Omental fat pad (tissue), 4 donors: ENCODE data around the gene USP9X. TPM values are rescaled to one million over a fixed set of nuclear protein-coding genes. Genes with fewer than 3 reads are reported as not detected.

ENCODE experiments used
- ATAC-seq: fragments of 150-250 bp; one replicate; pipeline ENCODE4 v1.9.1; 2016; ENCODE audit warnings: mild to moderate bottlenecking, moderate library complexity; ENCODE audit not compliant: low FRiP score
- DNase-seq: peaks from one replicate; pipeline ENCODE4 v3.0.0-alpha.2; 2019; ENCODE audit warnings: low spot score
- total RNA-seq, 4 donors: library from RNA; depleted of rRNA; stranded (reverse); fragments of >200 nt; gene quantifications; one replicate each; pipeline ENCODE4 v1.1.0, GENCODE V29; 2016
- TF ChIP-seq, protein P1 (sequence below), 3 donors: fragments of 450-650 bp; IDR thresholded peaks; one replicate each; pipeline ENCODE4 v1.5.1; 2016 to 2017; ENCODE audit warnings: antibody characterized with exemption in 3 of 3, mild to moderate bottlenecking in 3 of 3, moderate library complexity in 2 of 3

Gene USP9X
- total RNA-seq, 4 donors from 2014 or later: 72.4 to 160 (median 129) TPM

DNA sequence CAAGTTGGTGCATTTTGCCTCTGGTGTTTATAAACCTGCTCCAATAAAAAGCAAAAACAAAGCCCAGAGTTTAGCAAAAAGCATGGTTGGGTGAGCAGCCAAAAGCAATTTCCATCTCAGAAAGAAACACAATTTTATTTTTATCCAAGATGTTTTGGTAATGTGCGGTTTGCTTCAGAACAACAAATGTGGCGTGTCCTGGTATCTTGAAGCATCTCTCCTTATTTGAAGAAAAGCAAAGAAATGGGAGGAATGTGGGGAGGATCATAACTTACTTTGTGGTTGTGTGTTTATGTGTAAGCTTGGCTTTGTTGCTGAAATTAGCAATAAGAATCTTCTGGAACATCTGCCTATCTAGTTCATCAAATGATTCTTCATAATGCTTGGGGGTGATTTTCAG, 160.4 kb downstream of the USP9X start:
- DNase-seq (no peak), ATAC-seq (no peak)
- TF ChIP-seq, protein P1, sequence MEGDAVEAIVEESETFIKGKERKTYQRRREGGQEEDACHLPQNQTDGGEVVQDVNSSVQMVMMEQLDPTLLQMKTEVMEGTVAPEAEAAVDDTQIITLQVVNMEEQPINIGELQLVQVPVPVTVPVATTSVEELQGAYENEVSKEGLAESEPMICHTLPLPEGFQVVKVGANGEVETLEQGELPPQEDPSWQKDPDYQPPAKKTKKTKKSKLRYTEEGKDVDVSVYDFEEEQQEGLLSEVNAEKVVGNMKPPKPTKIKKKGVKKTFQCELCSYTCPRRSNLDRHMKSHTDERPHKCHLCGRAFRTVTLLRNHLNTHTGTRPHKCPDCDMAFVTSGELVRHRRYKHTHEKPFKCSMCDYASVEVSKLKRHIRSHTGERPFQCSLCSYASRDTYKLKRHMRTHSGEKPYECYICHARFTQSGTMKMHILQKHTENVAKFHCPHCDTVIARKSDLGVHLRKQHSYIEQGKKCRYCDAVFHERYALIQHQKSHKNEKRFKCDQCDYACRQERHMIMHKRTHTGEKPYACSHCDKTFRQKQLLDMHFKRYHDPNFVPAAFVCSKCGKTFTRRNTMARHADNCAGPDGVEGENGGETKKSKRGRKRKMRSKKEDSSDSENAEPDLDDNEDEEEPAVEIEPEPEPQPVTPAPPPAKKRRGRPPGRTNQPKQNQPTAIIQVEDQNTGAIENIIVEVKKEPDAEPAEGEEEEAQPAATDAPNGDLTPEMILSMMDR (IDR thresholded peaks at IDR 0.05): no peak

DNA sequence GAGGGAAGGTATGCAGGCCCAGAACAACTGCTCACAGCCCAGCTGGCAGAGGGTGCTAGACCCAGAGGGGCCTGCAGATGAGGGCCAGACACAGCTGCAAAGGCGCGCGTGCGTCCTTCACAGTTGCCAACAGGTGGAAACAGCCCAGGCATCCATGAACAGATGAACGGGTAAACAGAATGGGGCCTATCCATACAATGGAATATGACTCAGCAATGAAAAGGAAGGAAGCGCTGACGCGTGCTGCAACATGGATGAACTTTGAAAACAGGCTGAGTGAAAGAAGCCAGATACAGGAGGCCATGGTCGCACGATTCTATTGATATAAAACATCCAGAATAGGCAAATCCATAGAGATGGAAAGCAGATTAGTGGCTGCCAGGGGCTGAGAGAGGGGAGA, 165.6 kb downstream of the USP9X start:
- no peak for DNase-seq
- ATAC-seq: no peak
- TF ChIP-seq, protein P1 (IDR thresholded peaks at IDR 0.05): no peak

DNA sequence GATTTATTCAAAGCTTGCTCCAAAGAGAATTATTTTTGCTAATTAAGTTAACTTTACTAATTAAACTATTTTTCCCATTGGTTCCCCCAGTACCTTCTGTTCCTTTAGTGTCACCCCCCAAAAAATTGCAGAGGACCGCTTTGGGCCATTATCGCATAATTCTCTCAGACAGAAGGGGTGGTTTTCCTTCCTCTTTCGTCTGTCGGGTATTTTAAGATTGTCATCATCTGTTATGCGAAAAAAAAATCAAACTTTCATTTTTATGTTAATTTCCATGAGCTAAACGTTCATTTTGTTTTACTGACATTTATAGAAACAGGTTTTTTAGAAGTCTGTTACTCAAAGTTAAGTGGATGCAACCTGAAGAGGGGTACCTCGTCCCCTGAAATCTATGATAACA, 172.6 kb downstream of the USP9X start:
- TF ChIP-seq, protein P1 (IDR thresholded peaks at IDR 0.05): no peak
- DNase-seq: no peak
- ATAC-seq: no peak

DNA sequence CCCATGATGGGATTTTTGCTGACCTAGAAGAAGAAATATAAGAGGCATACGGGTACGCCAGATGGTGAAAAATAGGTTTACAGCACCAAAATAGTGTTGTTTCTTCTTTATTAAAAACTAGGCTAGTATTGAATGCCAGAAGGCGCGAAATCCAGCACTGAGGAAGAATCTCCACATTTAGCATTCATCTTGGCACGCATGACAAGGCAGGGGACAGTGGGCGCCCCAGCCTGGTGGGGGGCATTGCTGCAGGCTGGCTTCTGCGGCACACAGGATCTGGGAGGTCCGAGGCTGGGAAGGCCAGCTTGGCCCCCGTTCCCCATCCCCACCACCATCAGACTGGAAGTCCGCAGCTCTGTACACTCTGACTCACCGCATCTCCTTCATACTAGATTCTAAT, 173.0 kb downstream of the USP9X start:
- DNase-seq (no peak), ATAC-seq (no peak)
- TF ChIP-seq, protein P1 (IDR thresholded peaks at IDR 0.05): no peak

DNA sequence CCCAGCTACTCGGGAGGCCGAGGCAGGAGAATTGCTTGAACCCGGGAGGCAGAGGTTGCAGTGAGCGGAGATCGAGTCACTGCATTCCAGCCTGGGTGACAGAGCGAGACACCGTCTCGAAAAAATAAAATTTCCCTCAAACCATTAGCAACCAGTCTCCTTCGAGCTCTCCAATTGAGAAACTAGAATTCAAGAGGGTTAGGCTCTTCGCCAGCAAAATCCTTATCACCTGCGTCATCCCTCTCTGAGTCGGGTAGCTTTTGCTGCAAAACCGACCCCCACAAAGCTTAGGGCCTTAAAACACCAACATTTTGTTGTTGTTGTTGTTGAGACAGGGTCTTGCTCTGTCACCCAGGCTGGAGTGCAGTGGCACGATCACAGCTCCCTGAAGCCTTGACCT, 173.6 kb downstream of the USP9X start:
- TF ChIP-seq, protein P1 (IDR thresholded peaks at IDR 0.05): no peak
- DNase-seq (no peak), ATAC-seq (no peak)

DNA sequence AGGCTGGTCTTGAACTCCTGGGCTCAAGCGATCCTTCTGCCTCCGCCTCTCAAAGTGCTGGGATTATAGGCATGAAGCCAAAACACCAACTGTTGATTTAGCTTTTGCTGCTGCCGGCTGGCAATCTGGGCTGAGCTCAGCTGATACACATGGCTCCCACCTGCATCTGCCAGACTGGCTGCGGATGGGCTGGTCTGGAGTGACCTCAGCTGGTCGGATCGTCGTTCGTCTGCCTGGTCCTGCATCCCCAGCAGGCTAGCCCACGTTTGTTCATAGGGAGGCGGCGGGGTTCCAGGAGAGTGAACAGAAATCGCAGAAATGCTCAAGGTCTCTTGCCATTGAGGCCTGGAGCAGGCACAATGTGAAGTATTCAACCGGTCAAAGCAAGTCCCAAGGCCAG, 174.3 kb downstream of the USP9X start:
- DNase-seq: no peak
- ATAC-seq: no peak
- TF ChIP-seq, protein P1 (IDR thresholded peaks at IDR 0.05): no peak

DNA sequence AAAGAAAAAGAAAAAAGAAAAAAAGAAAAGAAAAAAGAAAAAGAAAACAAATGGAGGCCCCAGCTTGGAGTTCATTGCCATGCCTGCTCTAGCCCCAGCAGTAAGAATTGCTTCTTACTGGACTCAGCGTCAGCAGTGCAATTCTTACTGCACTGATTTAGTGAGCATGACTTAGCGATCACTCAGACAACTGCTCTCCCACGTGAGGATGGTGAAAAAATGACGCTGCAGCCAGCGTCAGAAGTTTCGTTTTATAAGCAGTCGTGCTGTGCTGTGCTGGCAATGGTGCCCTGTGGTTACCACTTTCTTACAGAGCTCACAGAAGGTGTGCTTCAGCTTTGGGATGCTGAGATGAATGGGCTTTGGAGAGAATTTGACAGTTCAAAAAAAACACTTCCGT, 180.4 kb downstream of the USP9X start:
- TF ChIP-seq, protein P1 (IDR thresholded peaks at IDR 0.05): no peak
- no peak for DNase-seq
- ATAC-seq: peak; percentile 88
